Measurements from ENCODE around the gene RAB9B. TPM values are rescaled to one million over a fixed set of nuclear protein-coding genes. Genes with fewer than 3 reads are reported as not detected.
A peak's percentile ranks its signal among the peaks of the same experiment; 100 is the strongest.

RAB9B gene
- total RNA-seq, 1 donor from 2014 or later, result 2.7 TPM

- no peak for DNase-seq (ENCODE audit: low spot score)
- Mint-ChIP-seq H3K4me3 (ENCODE audit: unreplicated experiment) (no peak overlapping the region), H3K4me1 (ENCODE audit: low read depth) (peaks cover 21% of the 10 kb centered on the region), H3K36me3 (ENCODE audit: low read depth) (no peaks in the 10 kb centered on the region), H3K27me3 (ENCODE audit: low read depth) (no peaks in the 10 kb centered on the region), H3K9me3 (ENCODE audit: low read depth) (no peaks in the 10 kb centered on the region), H3K27ac (ENCODE audit: unreplicated experiment) (no peak overlapping the region)
- TF ChIP-seq CTCF (IDR thresholded peaks at IDR 0.05), result no peak
Observed at GRCh38 chrX:103794119-103794518, 37.9 kb downstream of the RAB9B start.

GRCh38 chrX:103793545-103793940, 38.5 kb downstream of the RAB9B start:
- H3K4me3 Mint-ChIP-seq (ENCODE audit: unreplicated experiment), result peak overlapping the region; percentile 53

GRCh38 chrX:103792916-103793544, 39.0 kb downstream of the RAB9B start:
- peak overlapping the region; percentile 53 for H3K4me3 Mint-ChIP-seq (ENCODE audit: unreplicated experiment)
- no peaks in the 10 kb centered on the region for H3K27me3 Mint-ChIP-seq (ENCODE audit: low read depth)
- no peak for TF ChIP-seq CTCF (IDR thresholded peaks at IDR 0.05)
- peaks cover 21% of the 10 kb centered on the region for H3K4me1 Mint-ChIP-seq (ENCODE audit: low read depth)
- no peaks in the 10 kb centered on the region for H3K36me3 Mint-ChIP-seq (ENCODE audit: low read depth)
- no peak for DNase-seq (ENCODE audit: low spot score)
- peak overlapping the region; percentile 75 for H3K27ac Mint-ChIP-seq (ENCODE audit: unreplicated experiment)
- no peaks in the 10 kb centered on the region for H3K9me3 Mint-ChIP-seq (ENCODE audit: low read depth)

More at GRCh38 chrX:103793545-103793940, 38.5 kb downstream of the RAB9B start:
- Mint-ChIP-seq H3K9me3 (ENCODE audit: low read depth) (no peaks in the 10 kb centered on the region), H3K27me3 (ENCODE audit: low read depth) (no peaks in the 10 kb centered on the region), H3K27ac (ENCODE audit: unreplicated experiment) (peak overlapping the region; percentile 75), H3K4me1 (ENCODE audit: low read depth) (peaks cover 21% of the 10 kb centered on the region), H3K36me3 (ENCODE audit: low read depth) (no peaks in the 10 kb centered on the region)
- TF ChIP-seq CTCF (IDR thresholded peaks at IDR 0.05), result no peak
- no peak for DNase-seq (ENCODE audit: low spot score)

- H3K9me3 Mint-ChIP-seq (ENCODE audit: low read depth), result no peaks in the 10 kb centered on the region
- H3K4me3 Mint-ChIP-seq (ENCODE audit: unreplicated experiment), result no peak overlapping the region
- no peak for TF ChIP-seq CTCF (IDR thresholded peaks at IDR 0.05)
- peaks cover 21% of the 10 kb centered on the region for H3K4me1 Mint-ChIP-seq (ENCODE audit: low read depth)
- DNase-seq (ENCODE audit: low spot score), result no peak
- no peak overlapping the region for H3K27ac Mint-ChIP-seq (ENCODE audit: unreplicated experiment)
- no peaks in the 10 kb centered on the region for H3K36me3 Mint-ChIP-seq (ENCODE audit: low read depth)
- H3K27me3 Mint-ChIP-seq (ENCODE audit: low read depth), result no peaks in the 10 kb centered on the region
Observed at GRCh38 chrX:103791826-103792485, 40.1 kb downstream of the RAB9B start.

GRCh38 chrX:103791228-103791627, 40.8 kb downstream of the RAB9B start:
- peaks cover 21% of the 10 kb centered on the region for H3K4me1 Mint-ChIP-seq (ENCODE audit: low read depth)
- no peak overlapping the region for H3K4me3 Mint-ChIP-seq (ENCODE audit: unreplicated experiment)
- H3K27me3 Mint-ChIP-seq (ENCODE audit: low read depth), result no peaks in the 10 kb centered on the region
- H3K9me3 Mint-ChIP-seq (ENCODE audit: low read depth), result no peaks in the 10 kb centered on the region
- DNase-seq (ENCODE audit: low spot score), result no peak
- no peak overlapping the region for H3K27ac Mint-ChIP-seq (ENCODE audit: unreplicated experiment)
- no peak for TF ChIP-seq CTCF (IDR thresholded peaks at IDR 0.05)
- no peaks in the 10 kb centered on the region for H3K36me3 Mint-ChIP-seq (ENCODE audit: low read depth)
